GM18511 (cell line): ENCODE measurements around the gene RSPH1.

Source experiments
- ATAC-seq: cut with Tn5 transposase; IDR thresholded peaks from one replicate; pipeline ENCODE4 v1.9.1; 2021; ENCODE audit warnings: mild to moderate bottlenecking, moderate library complexity; ENCODE audit not compliant: unreplicated experiment

The RSPH1 gene

GRCh38 chr21:42532466-42533181, 36.6 kb upstream of the RSPH1 start:
- ATAC-seq: no peak

- ATAC-seq: no peak
Measured at GRCh38 chr21:42531771-42532170, 35.7 kb upstream of the RSPH1 start.

GRCh38 chr21:42530167-42530518, 34.1 kb upstream of the RSPH1 start:
- ATAC-seq: no peak

GRCh38 chr21:42527489-42528158, 31.6 kb upstream of the RSPH1 start:
- peak; percentile 38 for ATAC-seq

- no peak for ATAC-seq
Measured at GRCh38 chr21:42527127-42527488, 31.1 kb upstream of the RSPH1 start.

GRCh38 chr21:42526379-42526727, 30.3 kb upstream of the RSPH1 start:
- ATAC-seq: no peak

- no peak for ATAC-seq
Measured at GRCh38 chr21:42525676-42526378, 29.8 kb upstream of the RSPH1 start.

GRCh38 chr21:42525029-42525581, 29.1 kb upstream of the RSPH1 start:
- peak; percentile 34 for ATAC-seq

GRCh38 chr21:42524341-42525028, 28.5 kb upstream of the RSPH1 start:
- peak; percentile 77 for ATAC-seq

GRCh38 chr21:42523941-42524340, 27.9 kb upstream of the RSPH1 start:
- no peak for ATAC-seq

- ATAC-seq: no peak
Measured at GRCh38 chr21:42523211-42523610, 27.2 kb upstream of the RSPH1 start.

GRCh38 chr21:42522771-42523170, 26.7 kb upstream of the RSPH1 start:
- ATAC-seq: no peak

GRCh38 chr21:42522271-42522670, 26.2 kb upstream of the RSPH1 start:
- no peak for ATAC-seq

- no peak for ATAC-seq
Measured at GRCh38 chr21:42521805-42522204, 25.8 kb upstream of the RSPH1 start.

- ATAC-seq: no peak
Measured at GRCh38 chr21:42521384-42521783, 25.4 kb upstream of the RSPH1 start.

- no peak for ATAC-seq
Measured at GRCh38 chr21:42520628-42521253, 24.7 kb upstream of the RSPH1 start.

- no peak for ATAC-seq
Measured at GRCh38 chr21:42518626-42519025, 22.6 kb upstream of the RSPH1 start.

- ATAC-seq: no peak
Measured at GRCh38 chr21:42518215-42518614, 22.2 kb upstream of the RSPH1 start.

- no peak for ATAC-seq
Measured at GRCh38 chr21:42515708-42516502, 19.9 kb upstream of the RSPH1 start.

GRCh38 chr21:42514883-42515228, 18.8 kb upstream of the RSPH1 start:
- ATAC-seq: peak; percentile 5
